HEK293 (cell line): ENCODE data around the gene TFDP1.

Source experiments
- CTCF ChIA-PET: fragments of 350-600 bp; formaldehyde crosslinking; extraction: SDS; loops from one replicate; lab custom pipeline; 2021; ENCODE audit warnings: antibody characterized with exemption; lab: Yijun Ruan, JAX
- POLR2A ChIA-PET: fragments of 300-600 bp; formaldehyde crosslinking; extraction: SDS; loops from one replicate; lab custom pipeline; 2020; ENCODE audit warnings: antibody characterized with exemption, inconsistent platforms; lab: Yijun Ruan, JAX
- H3K27ac ChIP-seq: fragments of 200-500 bp; sonication (Bioruptor generic); 2 replicates; pipeline ENCODE4 v1.5.1; 2014; ENCODE audit warnings: low read depth, low read length, control low read depth, inconsistent platforms; ENCODE audit errors: extremely low read depth
- H3K36me3 ChIP-seq, 2 experiments: fragments of 200-500 bp in 1 of 2; sonication (Bioruptor generic) in 1 of 2; 1 replicate in 1 of 2; 2 replicates in 1 of 2; pipeline ENCODE4 v1.5.1; 2014 to 2017; ENCODE audit warnings: inconsistent platforms in 2 of 2, low read length in 2 of 2; ENCODE audit not compliant: control insufficient read depth in 2 of 2, insufficient read depth in 1 of 2
- H3K4me1 ChIP-seq: fragments of 200-500 bp; sonication (Bioruptor generic); 2 replicates; pipeline ENCODE4 v1.5.1; 2014; ENCODE audit warnings: mild to moderate bottlenecking, low read length, inconsistent platforms; ENCODE audit not compliant: control insufficient read depth, insufficient read depth
- H3K4me3 ChIP-seq: 2 replicates; pipeline ENCODE4 v1.5.1; 2011; ENCODE audit warnings: low read depth, mild to moderate bottlenecking, control low read depth, low read length, moderate library complexity
- H3K9me3 ChIP-seq: fragments of 200-500 bp; sonication (Bioruptor generic); 2 replicates; pipeline ENCODE4 v1.5.1; 2014; ENCODE audit warnings: low read depth, low read length, inconsistent platforms; ENCODE audit not compliant: control insufficient read depth, insufficient read depth
- AEBP2 ChIP-seq: fragments of 450-650 bp; formaldehyde crosslinking; IDR thresholded peaks from 2 replicates; pipeline ENCODE4 v1.5.1; 2016; ENCODE audit warnings: missing biosample characterization, missing genetic modification characterization, borderline replicate concordance
- BCL11B ChIP-seq: fragments of 450-650 bp; formaldehyde crosslinking; IDR thresholded peaks from 2 replicates; pipeline ENCODE4 v1.5.1; 2016; ENCODE audit warnings: low read depth, missing biosample characterization, missing genetic modification characterization
- FEZF1 ChIP-seq: fragments of 450-650 bp; formaldehyde crosslinking; IDR thresholded peaks from 2 replicates; pipeline ENCODE4 v1.5.1; 2016; ENCODE audit warnings: missing biosample characterization, missing genetic modification characterization
- GFI1B ChIP-seq: fragments of 450-650 bp; formaldehyde crosslinking; IDR thresholded peaks from 2 replicates; pipeline ENCODE4 v1.5.1; 2016; ENCODE audit warnings: missing biosample characterization, missing genetic modification characterization
- GLI2 ChIP-seq: fragments of 450-650 bp; formaldehyde crosslinking; IDR thresholded peaks from 2 replicates; pipeline ENCODE4; 2017; ENCODE audit warnings: missing biosample characterization, missing genetic modification characterization, low read depth, borderline replicate concordance
- KLF7 ChIP-seq: fragments of 450-650 bp; formaldehyde crosslinking; IDR thresholded peaks from 2 replicates; pipeline ENCODE4 v1.5.1; 2016; ENCODE audit warnings: missing biosample characterization, missing genetic modification characterization, borderline replicate concordance
- KLF9 ChIP-seq: fragments of 450-650 bp; formaldehyde crosslinking; IDR thresholded peaks from 2 replicates; pipeline ENCODE4 v1.5.1; 2016; ENCODE audit warnings: missing biosample characterization, missing genetic modification characterization, low read depth
- SCRT2 ChIP-seq: fragments of 450-650 bp; formaldehyde crosslinking; IDR thresholded peaks from 2 replicates; pipeline ENCODE4 v1.5.1; 2016; ENCODE audit warnings: missing biosample characterization, missing genetic modification characterization
- YY1 ChIP-seq: fragments of 450-650 bp; formaldehyde crosslinking; IDR thresholded peaks from 2 replicates; pipeline ENCODE4 v1.5.1; 2018; ENCODE audit warnings: missing biosample characterization, missing genetic modification characterization
- ZBTB49 ChIP-seq: fragments of 450-650 bp; formaldehyde crosslinking; IDR thresholded peaks from 2 replicates; pipeline ENCODE4 v1.5.1; 2016; ENCODE audit warnings: missing biosample characterization, missing genetic modification characterization, low read depth
- ZNF10 ChIP-seq: fragments of 450-650 bp; formaldehyde crosslinking; IDR thresholded peaks from 2 replicates; pipeline ENCODE4 v1.5.1; 2017; ENCODE audit warnings: missing biosample characterization, missing genetic modification characterization
- ZNF148 ChIP-seq: fragments of 450-650 bp; formaldehyde crosslinking; IDR thresholded peaks from 2 replicates; pipeline ENCODE4 v1.5.0; 2017; ENCODE audit warnings: missing biosample characterization, missing genetic modification characterization, borderline replicate concordance
- ZNF157 ChIP-seq: fragments of 450-650 bp; formaldehyde crosslinking; IDR thresholded peaks from 2 replicates; pipeline ENCODE4 v1.5.1; 2016; ENCODE audit warnings: missing biosample characterization, missing genetic modification characterization
- ZNF2 ChIP-seq: fragments of 450-650 bp; formaldehyde crosslinking; IDR thresholded peaks from 2 replicates; pipeline ENCODE4 v1.5.1; 2016; ENCODE audit warnings: missing biosample characterization, missing genetic modification characterization
- ZNF24 ChIP-seq: fragments of 450-650 bp; formaldehyde crosslinking; IDR thresholded peaks from 2 replicates; pipeline ENCODE4 v1.5.1; 2016; ENCODE audit warnings: missing biosample characterization, missing genetic modification characterization
- ZNF324 ChIP-seq: fragments of 450-650 bp; formaldehyde crosslinking; IDR thresholded peaks from 2 replicates; pipeline ENCODE4 v1.5.1; 2016; ENCODE audit warnings: missing biosample characterization, missing genetic modification characterization
- ZNF426 ChIP-seq: fragments of 450-650 bp; formaldehyde crosslinking; IDR thresholded peaks from 2 replicates; pipeline ENCODE4 v1.5.1; 2017; ENCODE audit warnings: missing biosample characterization, missing genetic modification characterization, mild to moderate bottlenecking, inconsistent platforms, moderate library complexity
- ZNF48 ChIP-seq: fragments of 450-650 bp; formaldehyde crosslinking; IDR thresholded peaks from 2 replicates; pipeline ENCODE4 v1.5.1; 2016; ENCODE audit warnings: missing biosample characterization, missing genetic modification characterization
- ZNF529 ChIP-seq: fragments of 450-650 bp; formaldehyde crosslinking; IDR thresholded peaks from 2 replicates; pipeline ENCODE4 v1.5.1; 2017; ENCODE audit warnings: missing genetic modification characterization, missing biosample characterization; ENCODE audit not compliant: insufficient replicate concordance
- ZNF561 ChIP-seq: fragments of 450-650 bp; IDR thresholded peaks from 2 replicates; pipeline ENCODE4 v1.5.1; 2018; ENCODE audit warnings: missing biosample characterization, missing genetic modification characterization, borderline replicate concordance
- ZNF571 ChIP-seq: fragments of 450-650 bp; formaldehyde crosslinking; IDR thresholded peaks from 2 replicates; pipeline ENCODE4 v1.5.0; 2017; ENCODE audit warnings: missing biosample characterization, missing genetic modification characterization
- ZNF624 ChIP-seq: fragments of 450-650 bp; formaldehyde crosslinking; IDR thresholded peaks from 2 replicates; pipeline ENCODE4 v1.5.1; 2017; ENCODE audit warnings: missing biosample characterization, missing genetic modification characterization
- ZNF629 ChIP-seq: fragments of 450-650 bp; formaldehyde crosslinking; IDR thresholded peaks from 2 replicates; pipeline ENCODE4 v1.5.1; 2017; ENCODE audit warnings: missing biosample characterization, missing genetic modification characterization
- ZNF785 ChIP-seq: fragments of 450-650 bp; formaldehyde crosslinking; IDR thresholded peaks from 2 replicates; pipeline ENCODE4 v1.5.1; 2016; ENCODE audit warnings: missing biosample characterization, missing genetic modification characterization
- ZNF792 ChIP-seq: fragments of 450-650 bp; formaldehyde crosslinking; IDR thresholded peaks from 2 replicates; pipeline ENCODE4 v1.5.1; 2016; ENCODE audit warnings: missing biosample characterization, missing genetic modification characterization
- TF ChIP-seq, protein P1 (sequence below): fragments of 450-650 bp; IDR thresholded peaks from 2 replicates; pipeline ENCODE4 v1.5.1; 2018; ENCODE audit warnings: missing biosample characterization, mild to moderate bottlenecking, missing genetic modification characterization

TFDP1 gene

DNA sequence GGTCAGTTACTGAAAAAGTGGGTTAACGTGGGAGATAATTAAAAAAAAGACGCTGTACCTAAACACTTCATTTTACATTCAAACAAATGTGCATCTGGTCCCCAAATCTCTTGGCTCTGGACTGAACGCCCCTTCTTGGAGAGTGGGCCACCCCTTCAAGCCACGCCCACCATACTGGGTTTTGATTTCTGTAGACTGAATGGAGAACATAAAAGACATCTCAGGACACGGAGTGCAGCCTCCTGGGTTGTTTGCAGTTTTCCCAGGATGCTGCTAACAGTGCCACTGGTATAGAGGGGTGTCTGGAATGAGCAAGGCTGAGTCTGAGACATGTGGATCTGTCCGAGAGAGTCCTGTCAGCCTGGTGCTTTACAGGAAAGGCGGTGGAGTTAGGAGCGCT, 10.6 kb downstream of the TFDP1 start (continued):
- TF ChIP-seq ZNF10 (tag by site-specific recombination) (no peak), GFI1B (tag by site-specific recombination) (no peak), ZNF792 (tag by site-specific recombination) (no peak), ZNF426 (tag by site-specific recombination) (no peak), SCRT2 (no peak), ZNF571 (no peak), FEZF1 (tag by site-specific recombination) (no peak)

GRCh38 chr13:113596321-113597200, 12.0 kb downstream of the TFDP1 start:
- no peak for TF ChIP-seq ZNF624 (tag by site-specific recombination)
- no peak for TF ChIP-seq GLI2
- TF ChIP-seq ZNF561 (tag by site-specific recombination): no peak
- no peak for TF ChIP-seq ZNF48 (tag by site-specific recombination)
- TF ChIP-seq KLF9 (tag by site-specific recombination): no peak
- TF ChIP-seq ZNF157: no peak
- no peak for TF ChIP-seq AEBP2 (tag by site-specific recombination)
- no peak for TF ChIP-seq ZNF24 (tag by site-specific recombination)
- H3K9me3 ChIP-seq: no peaks in the 10 kb centered on the region
- CTCF ChIA-PET: no interaction called here
- no peaks in the 10 kb centered on the region for H3K4me1 ChIP-seq
- peaks cover 0 to 89% of the 10 kb centered on the region in 2 experiments; a peak in 2 of 3 replicates for H3K36me3 ChIP-seq
- H3K4me3 ChIP-seq: no peak overlapping the region
- no peak overlapping the region for H3K27ac ChIP-seq
- POLR2A ChIA-PET: no interaction called here

DNA sequence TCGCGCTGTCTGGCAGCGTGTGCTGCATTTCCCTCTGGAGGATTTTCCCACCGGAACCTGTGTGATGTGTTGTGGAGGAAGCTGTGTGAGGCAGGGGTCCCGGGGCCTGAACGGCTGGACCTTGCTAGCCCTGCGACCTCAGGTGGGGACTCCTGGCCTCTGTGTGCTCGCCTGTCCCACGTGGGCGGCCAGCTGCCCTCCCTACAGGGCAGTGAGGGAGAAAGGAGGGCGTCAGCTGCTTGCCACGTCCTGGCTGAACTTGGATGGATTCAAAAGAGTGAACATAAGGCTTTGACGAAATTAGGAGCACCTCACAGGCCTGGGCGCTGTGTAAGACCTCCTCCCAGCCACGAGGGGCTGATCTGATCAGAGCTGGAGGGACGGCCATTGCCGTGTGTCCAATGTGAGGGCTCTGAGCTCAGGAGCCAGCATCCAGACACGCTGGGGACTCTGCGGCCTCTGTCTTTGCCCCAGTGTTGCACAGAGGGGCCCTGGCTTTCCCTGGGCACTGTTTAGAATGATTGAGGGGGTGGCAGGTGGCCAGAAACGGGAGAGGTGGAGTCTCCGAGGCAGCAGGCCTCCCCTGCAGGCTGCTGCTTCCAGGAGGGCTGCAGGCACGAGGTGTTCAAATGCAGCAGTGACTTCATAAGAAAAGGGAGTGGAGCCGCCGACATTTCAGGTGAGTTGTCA, 13.0 kb downstream of the TFDP1 start:
- POLR2A ChIA-PET: no interaction called here
- CTCF ChIA-PET: no interaction called here
- no peak overlapping the region for H3K27ac ChIP-seq
- TF ChIP-seq ZNF148 (tag by site-specific recombination) (no peak), ZNF785 (tag by site-specific recombination) (no peak), BCL11B (no peak), ZBTB49 (tag by site-specific recombination) (no peak), ZNF529 (no peak), ZNF629 (no peak), ZNF324 (no peak), KLF7 (no peak), ZNF2 (no peak), YY1 (tag by site-specific recombination) (no peak)
- TF ChIP-seq, protein P1, sequence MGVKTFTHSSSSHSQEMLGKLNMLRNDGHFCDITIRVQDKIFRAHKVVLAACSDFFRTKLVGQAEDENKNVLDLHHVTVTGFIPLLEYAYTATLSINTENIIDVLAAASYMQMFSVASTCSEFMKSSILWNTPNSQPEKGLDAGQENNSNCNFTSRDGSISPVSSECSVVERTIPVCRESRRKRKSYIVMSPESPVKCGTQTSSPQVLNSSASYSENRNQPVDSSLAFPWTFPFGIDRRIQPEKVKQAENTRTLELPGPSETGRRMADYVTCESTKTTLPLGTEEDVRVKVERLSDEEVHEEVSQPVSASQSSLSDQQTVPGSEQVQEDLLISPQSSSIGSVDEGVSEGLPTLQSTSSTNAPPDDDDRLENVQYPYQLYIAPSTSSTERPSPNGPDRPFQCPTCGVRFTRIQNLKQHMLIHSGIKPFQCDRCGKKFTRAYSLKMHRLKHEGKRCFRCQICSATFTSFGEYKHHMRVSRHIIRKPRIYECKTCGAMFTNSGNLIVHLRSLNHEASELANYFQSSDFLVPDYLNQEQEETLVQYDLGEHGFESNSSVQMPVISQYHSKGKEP: no peak

More for the DNA sequence above, 13.0 kb downstream of the TFDP1 start:
- Histone ChIP-seq H3K36me3 (peaks cover 0 to 79% of the 10 kb centered on the region in 2 experiments; a peak in 1 of 3 replicates), H3K4me1 (no peaks in the 10 kb centered on the region; the same call in 1 of the 2 replicates), H3K4me3 (no peak overlapping the region), H3K9me3 (no peaks in the 10 kb centered on the region)
